DND-41 (cell line): Measurements from ENCODE around the gene C9orf153.

Experiments
- ATAC-seq: fragments of 200-7000 bp; cut with Tn5 transposase; 3 replicates; pipeline ENCODE4 v1.9.1; 2021; ENCODE audit warnings: low read depth; ENCODE audit not compliant: insufficient read depth
- DNase-seq: peaks from one replicate; pipeline ENCODE4 v3.0.0-alpha.2; 2020
- H2AFZ ChIP-seq: 2 replicates; pipeline ENCODE4 v1.6.0; 2012; ENCODE audit warnings: low read depth, low read length
- H3K27ac ChIP-seq: 2 replicates; pipeline ENCODE4 v1.5.1; 2012; ENCODE audit warnings: low read length, inconsistent platforms
- H3K27me3 ChIP-seq: fragments of 200-600 bp; sonication (generic); 2 replicates; pipeline ENCODE4 v1.6.0; 2012; ENCODE audit warnings: low read length, mild to moderate bottlenecking, inconsistent platforms; ENCODE audit not compliant: insufficient read depth, poor library complexity
- H3K36me3 ChIP-seq: 2 replicates; pipeline ENCODE4 v1.5.1; 2012; ENCODE audit warnings: low read length, inconsistent platforms; ENCODE audit not compliant: insufficient read depth
- H3K4me1 ChIP-seq: 2 replicates; pipeline ENCODE4 v1.5.1; 2012; ENCODE audit warnings: mild to moderate bottlenecking, low read length; ENCODE audit not compliant: insufficient read depth
- H3K4me2 ChIP-seq: 2 replicates; pipeline ENCODE4 v1.6.0; 2012; ENCODE audit warnings: mild to moderate bottlenecking, moderate library complexity, low read length, inconsistent platforms; ENCODE audit not compliant: insufficient read depth
- H3K4me3 ChIP-seq, 2 experiments: fragments of 200-600 bp in 1 of 2; shearing (Covaris generic) in 1 of 2; 2 replicates each; pipeline ENCODE4 v1.5.1; 2012 to 2016; ENCODE audit warnings: inconsistent platforms in 2 of 2, low read length in 2 of 2, mild to moderate bottlenecking in 2 of 2, low read depth in 1 of 2, moderate library complexity in 1 of 2
- H3K79me2 ChIP-seq: 2 replicates; pipeline ENCODE4 v1.6.0; 2012; ENCODE audit warnings: low read length, inconsistent platforms; ENCODE audit not compliant: insufficient read depth
- H3K9ac ChIP-seq: 2 replicates; pipeline ENCODE4 v1.6.0; 2012; ENCODE audit warnings: low read depth, mild to moderate bottlenecking, inconsistent platforms, low read length, moderate library complexity
- H3K9me3 ChIP-seq: 2 replicates; pipeline ENCODE4 v1.5.1; 2012; ENCODE audit warnings: low read length, moderate library complexity, mild to moderate bottlenecking, inconsistent platforms; ENCODE audit not compliant: insufficient read depth, severe bottlenecking
- H4K20me1 ChIP-seq: 2 replicates; pipeline ENCODE4 v1.6.0; 2012; ENCODE audit warnings: low read length; ENCODE audit not compliant: insufficient read depth
- CTCF ChIP-seq: IDR thresholded peaks from 2 replicates; pipeline ENCODE4 v1.5.1; 2012; ENCODE audit warnings: borderline replicate concordance, low read length, moderate library complexity, mild to moderate bottlenecking; ENCODE audit not compliant: poor library complexity, severe bottlenecking; ENCODE audit errors: extremely low read depth
- EZH2 ChIP-seq: IDR thresholded peaks from 3 replicates; pipeline ENCODE4 v1.6.1; 2012; ENCODE audit warnings: borderline replicate concordance, low read depth, mild to moderate bottlenecking, moderate library complexity, low read length, inconsistent platforms; ENCODE audit not compliant: severe bottlenecking

The C9orf153 gene

GRCh38 chr9:86252870-86253269, 6.6 kb downstream of the C9orf153 start:
- DNase-seq, result no peak
- Histone ChIP-seq H3K9ac (no peak overlapping the region), H3K9me3 (peaks cover 2% of the 10 kb centered on the region), H3K27me3 (no peaks in the 10 kb centered on the region), H3K4me3 (no peak overlapping the region), H3K79me2 (no peaks in the 10 kb centered on the region), H3K4me1 (no peaks in the 10 kb centered on the region), H2AFZ (no peak overlapping the region), H4K20me1 (no peaks in the 10 kb centered on the region), H3K36me3 (no peaks in the 10 kb centered on the region), H3K27ac (no peak overlapping the region), H3K4me2 (no peak overlapping the region)
- TF ChIP-seq CTCF, result no peak
- TF ChIP-seq EZH2, result no peak
- ATAC-seq, result no peak

- Histone ChIP-seq H3K4me2 (no peak overlapping the region), H3K4me1 (peaks cover 12% of the 10 kb centered on the region), H3K9me3 (peaks cover 2% of the 10 kb centered on the region), H3K4me3 (no peak overlapping the region), H3K27ac (no peak overlapping the region), H3K79me2 (no peaks in the 10 kb centered on the region), H3K27me3 (no peaks in the 10 kb centered on the region), H3K36me3 (no peaks in the 10 kb centered on the region), H4K20me1 (no peaks in the 10 kb centered on the region), H3K9ac (no peak overlapping the region), H2AFZ (no peak overlapping the region)
- no peak for ATAC-seq
- DNase-seq, result no peak
- no peak for TF ChIP-seq EZH2
- no peak for TF ChIP-seq CTCF
Observed at GRCh38 chr9:86250123-86250522, 9.3 kb downstream of the C9orf153 start.

- H3K27ac ChIP-seq, result no peak overlapping the region
- no peak overlapping the region for H3K9ac ChIP-seq
- no peak overlapping the region for H3K4me2 ChIP-seq
- DNase-seq, result no peak
- H3K4me3 ChIP-seq, result no peak overlapping the region
- H3K36me3 ChIP-seq, result no peaks in the 10 kb centered on the region
- peaks cover 2% of the 10 kb centered on the region for H3K9me3 ChIP-seq
- no peaks in the 10 kb centered on the region for H3K79me2 ChIP-seq
- H4K20me1 ChIP-seq, result no peaks in the 10 kb centered on the region
- no peak for ATAC-seq
- peaks cover 12% of the 10 kb centered on the region for H3K4me1 ChIP-seq
- no peak for TF ChIP-seq CTCF
- no peak for TF ChIP-seq EZH2
- no peaks in the 10 kb centered on the region for H3K27me3 ChIP-seq
- H2AFZ ChIP-seq, result no peak overlapping the region
Observed at GRCh38 chr9:86248746-86249145, 10.7 kb downstream of the C9orf153 start.

GRCh38 chr9:86246752-86247161, 12.7 kb downstream of the C9orf153 start:
- Histone ChIP-seq H3K9ac (no peak overlapping the region), H3K27me3 (no peaks in the 10 kb centered on the region), H3K79me2 (no peaks in the 10 kb centered on the region), H3K36me3 (no peaks in the 10 kb centered on the region), H3K9me3 (no peaks in the 10 kb centered on the region), H3K4me1 (peaks cover 12% of the 10 kb centered on the region), H4K20me1 (no peaks in the 10 kb centered on the region), H2AFZ (no peak overlapping the region), H3K4me3 (no peak overlapping the region), H3K27ac (no peak overlapping the region), H3K4me2 (peak overlapping the region; percentile 32; the same call in 1 of the 2 replicates)
- DNase-seq (peak; percentile 56), ATAC-seq (peak; percentile 85)
- TF ChIP-seq EZH2 (no peak), CTCF (peak; percentile 58)
